Left colon (tissue), 2 donors: Measurements from ENCODE around the gene MEP1A. TPM values are rescaled to one million over a fixed set of nuclear protein-coding genes. Genes with fewer than 3 reads are reported as not detected.
"Not testable (repeated sequence)": the region's sequence is repeated elsewhere in the genome, so short reads cannot be mapped to it uniquely, and the experiment has no call there.

Experiments used
- ATAC-seq: fragments of 200-7000 bp; cut with Tn5 transposase; one replicate; pipeline ENCODE4 v1.9.1; 2020; ENCODE audit warnings: mild to moderate bottlenecking, moderate library complexity
- DNase-seq, 2 donors: peaks; one replicate each; pipeline ENCODE4 v3.0.0-alpha.2; 2020
- intact Hi-C, 2 donors: fragments of 100-400 bp; cut with DNase I in 1 of 2; cut with micrococcal nuclease in 1 of 2; formaldehyde crosslinking; loops; one replicate each; pipeline versions ENCODE4 v1.11.2 to v1.14.0; 2022; cut with DNase I, micrococcal nuclease
- total RNA-seq, 2 donors: library from RNA; stranded (reverse); fragmentation: NEBNext Ultra II Directional; extraction: Animal tissue kit (Norgen Biotek cat#: 25700); gene quantifications; one replicate each; pipeline ENCODE4 v1.2.1, GENCODE V29; 2021
- donor health status: DM: no; HTN: no; CAD: no.
- donor health status: DM: yes; HTN: yes; CAD: no.

Gene MEP1A
- total RNA-seq, 2 donors from 2014 or later: 197 to 412 TPM

- intact Hi-C loops: no loop called here
- peak; percentile 92 for ATAC-seq
- DNase-seq: peak; percentile 20 to 66
Measured at GRCh38 chr6:46815130-46815529, 21.9 kb downstream of the MEP1A start.

DNA sequence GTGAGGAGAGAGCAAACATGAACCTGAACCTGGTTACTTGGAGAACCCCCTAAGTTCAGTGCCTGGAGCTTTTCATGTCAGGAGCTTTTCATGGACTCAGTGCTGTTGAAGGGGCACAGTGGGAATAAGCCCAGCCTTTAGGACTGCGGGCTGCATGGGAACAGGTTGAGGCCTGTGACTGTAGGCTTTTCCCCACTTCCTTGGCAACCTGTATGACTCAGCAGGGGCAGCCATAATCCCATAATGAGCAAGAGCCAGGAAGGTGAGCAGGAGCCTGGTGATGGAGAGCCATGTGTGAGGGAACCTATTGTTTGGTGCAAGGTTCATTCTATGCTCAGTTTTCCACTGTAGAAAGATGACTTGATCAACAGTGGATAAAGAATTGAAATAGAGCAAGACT, 23.4 kb downstream of the MEP1A start:
- intact Hi-C loops: no loop called here
- DNase-seq: no peak
- ATAC-seq: peak; percentile 28

DNA sequence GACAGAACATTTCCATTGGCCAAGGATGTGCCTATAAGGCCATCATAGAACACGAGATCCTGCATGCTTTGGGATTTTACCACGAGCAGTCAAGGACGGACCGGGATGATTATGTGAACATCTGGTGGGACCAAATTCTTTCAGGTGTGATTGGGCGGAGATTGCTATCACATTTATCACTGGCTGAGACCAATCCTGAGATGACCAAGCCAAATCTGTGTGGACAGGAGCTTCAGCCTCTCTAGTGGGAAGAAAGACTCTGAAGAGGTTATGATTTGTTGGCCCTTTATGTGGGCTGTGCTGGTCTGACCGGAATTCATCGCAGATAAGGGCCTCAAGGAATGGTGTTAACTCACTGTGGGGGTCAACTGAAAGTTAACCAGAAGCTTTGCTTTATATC, 26.4 kb downstream of the MEP1A start:
- intact Hi-C loops: no loop called here
- DNase-seq (no peak), ATAC-seq (no peak)

DNA sequence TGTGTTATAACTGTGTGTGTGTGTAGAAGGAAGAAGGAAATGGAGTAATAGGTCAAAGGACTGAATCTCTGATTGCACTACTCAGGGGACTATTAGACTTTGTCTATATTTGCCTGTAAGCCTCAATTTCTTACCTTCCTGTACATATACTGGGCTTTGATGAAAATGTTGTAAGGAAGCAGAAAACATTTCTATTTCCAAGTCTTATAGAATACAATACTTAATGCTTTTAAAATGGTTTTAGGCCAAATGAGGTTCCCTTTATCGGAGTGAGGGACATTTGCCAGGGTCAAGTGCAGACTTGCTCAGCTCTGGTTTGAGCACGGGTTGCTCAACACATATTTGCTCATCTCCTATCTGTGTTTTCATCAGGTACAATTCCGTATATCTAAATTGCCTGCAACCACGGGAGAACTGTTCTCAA, 28.3 kb downstream of the MEP1A start:
- intact Hi-C loops: no loop called here
- ATAC-seq: peak; percentile 89
- DNase-seq: no peak

DNA sequence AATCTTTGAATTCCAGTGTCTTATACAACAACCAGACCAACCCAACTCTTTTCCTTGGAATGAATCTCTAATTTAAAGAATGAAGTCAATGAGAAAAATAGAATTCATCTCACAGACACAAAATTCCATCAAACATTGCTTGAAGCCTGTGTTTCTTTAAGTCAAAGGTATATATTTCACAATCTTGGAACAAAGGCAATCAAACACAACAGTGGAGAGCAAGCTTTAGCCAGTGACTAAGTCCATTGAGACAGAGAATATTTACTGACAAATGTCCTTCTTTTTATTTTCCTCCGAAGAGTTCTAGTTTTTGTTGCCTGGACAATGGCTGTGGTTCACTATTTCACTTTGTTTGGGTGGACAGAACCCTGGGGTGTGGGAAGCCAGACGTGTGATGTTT, 35.8 kb downstream of the MEP1A start:
- ATAC-seq: no peak
- DNase-seq: no peak
- intact Hi-C loops: no loop called here

GRCh38 chr6:46832816-46833215, 39.6 kb downstream of the MEP1A start:
- DNase-seq: no peak
- intact Hi-C loops: no loop called here
- peak; percentile 46 for ATAC-seq

GRCh38 chr6:46834257-46834916, 41.2 kb downstream of the MEP1A start:
- intact Hi-C loops: not testable (repeated sequence)

GRCh38 chr6:46834991-46835390, 41.8 kb downstream of the MEP1A start:
- ATAC-seq, intact Hi-C loops, DNase-seq: not testable (repeated sequence)

More at GRCh38 chr6:46834257-46834916, 41.2 kb downstream of the MEP1A start:
- not testable (repeated sequence) for ATAC-seq, DNase-seq

GRCh38 chr6:46838033-46838432, 44.8 kb downstream of the MEP1A start:
- intact Hi-C loops: no loop called here
- no peak for ATAC-seq
- DNase-seq: no peak

DNA sequence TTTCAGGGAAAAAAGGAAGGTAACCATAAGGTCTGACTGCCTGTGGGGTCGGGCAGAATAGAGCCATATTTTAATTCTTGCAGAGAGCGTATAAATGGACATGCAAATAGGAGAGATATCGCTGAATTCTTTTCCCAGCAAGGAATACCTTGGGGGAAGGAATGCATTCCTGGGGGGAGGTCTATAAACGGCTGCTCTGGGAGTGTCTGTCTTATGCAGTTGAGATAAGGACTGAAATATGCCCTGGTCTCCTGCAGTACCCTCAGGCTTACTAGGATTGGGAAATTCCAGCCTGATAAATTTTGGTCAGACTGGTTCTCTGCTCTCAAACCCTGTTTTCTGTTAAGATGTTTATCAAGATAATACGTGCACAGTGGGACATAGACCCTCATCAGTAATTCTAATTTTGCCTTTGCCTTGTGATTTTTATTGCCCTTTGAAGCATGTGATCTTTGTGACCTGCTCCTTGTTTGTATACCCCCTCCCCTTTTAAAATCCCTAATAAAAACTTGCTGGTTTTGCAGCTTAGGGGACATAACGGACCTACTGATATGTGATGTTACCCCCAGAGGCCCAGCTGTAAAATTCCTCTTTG, 49.2 kb downstream of the MEP1A start:
- intact Hi-C loops: loop anchor here in 1 of 2 donors (10.0 kb wide), 1 partner anchor 472 kb away; no protein-coding TSS in a partner anchor
- not testable (repeated sequence) for DNase-seq, ATAC-seq

DNA sequence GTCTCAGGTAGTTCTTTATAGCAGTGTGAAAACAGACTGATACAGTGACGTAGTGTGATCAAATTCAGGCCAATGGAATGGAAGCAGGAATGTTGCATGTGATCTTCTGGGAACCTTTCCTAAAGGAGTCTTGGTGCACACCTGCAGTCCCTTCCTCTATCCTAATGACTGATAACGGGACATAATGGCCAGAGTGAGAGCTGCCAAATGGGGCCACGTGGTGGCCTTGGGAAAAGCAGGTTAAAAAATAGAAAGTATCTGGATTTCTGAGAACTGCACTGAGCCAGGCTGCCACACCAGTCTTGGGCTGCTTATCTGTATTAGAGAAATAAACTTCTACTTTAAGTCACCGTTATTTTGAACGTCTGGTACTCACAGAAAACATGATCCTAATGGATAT, 51.9 kb downstream of the MEP1A start:
- intact Hi-C loops: loop anchor here in 1 of 2 donors (5.0 to 10.0 kb wide), 2 partner anchors 202 to 470 kb away; no protein-coding TSS in a partner anchor
- no peak for ATAC-seq

GRCh38 chr6:46848684-46849360, 55.6 kb downstream of the MEP1A start:
- DNase-seq: peak; percentile 84 to 93
- intact Hi-C loops: loop anchor here in 1 of 2 donors (5.0 to 10.0 kb wide), 2 partner anchors 198 to 466 kb away; no protein-coding TSS in a partner anchor
- peak; percentile 99 for ATAC-seq

More for the DNA sequence above, 51.9 kb downstream of the MEP1A start:
- no peak for DNase-seq

DNA sequence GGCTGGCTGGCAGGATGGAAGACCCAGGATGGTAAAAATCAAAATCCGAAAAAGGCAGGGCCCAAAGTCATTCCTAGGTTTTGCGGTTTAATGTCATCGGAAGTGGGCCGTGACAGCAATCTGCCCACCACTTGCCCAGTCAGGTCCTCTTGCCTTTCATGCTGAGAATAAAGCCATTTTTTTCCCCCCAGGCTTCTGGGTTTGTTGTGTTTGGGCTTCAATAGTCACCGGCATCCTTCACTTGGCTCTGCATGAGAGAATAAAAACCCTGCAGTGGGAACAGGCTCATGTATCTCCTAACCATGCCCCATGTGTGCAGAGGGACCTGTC, 56.1 kb downstream of the MEP1A start:
- no peak for DNase-seq
- intact Hi-C loops: loop anchor here in 1 of 2 donors (5.0 to 10.0 kb wide), 2 partner anchors 198 to 465 kb away; no protein-coding TSS in a partner anchor
- ATAC-seq: no peak

GRCh38 chr6:46850792-46851191, 57.6 kb downstream of the MEP1A start:
- intact Hi-C loops: no loop called here
- DNase-seq (no peak), ATAC-seq (no peak)

GRCh38 chr6:46851576-46851975, 58.4 kb downstream of the MEP1A start:
- ATAC-seq, intact Hi-C loops: not testable (repeated sequence)

GRCh38 chr6:46855966-46856365, 62.8 kb downstream of the MEP1A start:
- ATAC-seq: peak; percentile 56
- intact Hi-C loops: loop anchor here in 1 of 2 donors (5.0 kb wide), 1 partner anchor 141 kb away; no protein-coding TSS in a partner anchor
- DNase-seq: peak in 1 of 2 donors; percentile 43

More at GRCh38 chr6:46851576-46851975, 58.4 kb downstream of the MEP1A start:
- not testable (repeated sequence) for DNase-seq

DNA sequence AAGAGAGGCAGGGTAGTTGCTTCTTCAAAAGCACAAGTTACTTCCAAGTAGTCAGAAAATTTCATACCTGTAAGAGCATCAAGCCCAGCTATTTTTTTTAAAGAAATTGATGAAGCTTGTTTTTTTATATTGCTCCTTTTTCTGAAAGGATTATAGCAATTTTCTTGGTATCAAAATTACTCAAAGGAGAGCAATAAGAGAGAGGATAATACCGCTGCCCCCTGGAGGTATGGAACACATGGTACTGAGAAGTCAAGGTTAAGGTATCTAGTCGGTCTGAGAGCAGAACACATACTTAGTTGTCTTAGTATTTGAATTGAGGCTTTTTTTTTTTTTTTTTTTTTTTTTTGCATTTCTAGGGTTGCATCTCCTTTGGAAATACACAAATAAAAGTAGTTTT, 69.2 kb downstream of the MEP1A start:
- intact Hi-C loops: no loop called here
- DNase-seq (no peak), ATAC-seq (no peak)

DNA sequence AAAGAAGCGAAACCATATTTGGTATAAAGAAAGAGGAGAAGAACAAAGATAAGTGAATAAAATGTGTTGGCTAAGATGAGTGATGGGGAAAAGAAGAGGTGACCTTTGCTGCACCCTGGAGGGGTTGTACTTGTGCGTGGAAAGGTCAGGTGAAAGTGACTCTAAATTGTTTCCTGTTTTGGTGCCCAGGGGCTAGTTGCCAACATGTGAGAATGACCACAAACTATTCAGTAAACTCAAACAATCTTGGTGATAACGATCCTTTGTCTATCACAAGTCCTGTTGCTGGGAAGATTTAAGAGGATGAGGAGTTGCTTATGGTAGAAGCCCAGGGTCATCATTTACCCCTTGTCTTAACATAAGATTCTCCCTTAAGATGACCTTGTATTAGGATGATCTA, 70.6 kb downstream of the MEP1A start:
- DNase-seq (no peak), ATAC-seq (no peak)
- intact Hi-C loops: no loop called here

GRCh38 chr6:46865221-46865620, 72.0 kb downstream of the MEP1A start:
- intact Hi-C loops: no loop called here
- DNase-seq (no peak), ATAC-seq (no peak)

DNA sequence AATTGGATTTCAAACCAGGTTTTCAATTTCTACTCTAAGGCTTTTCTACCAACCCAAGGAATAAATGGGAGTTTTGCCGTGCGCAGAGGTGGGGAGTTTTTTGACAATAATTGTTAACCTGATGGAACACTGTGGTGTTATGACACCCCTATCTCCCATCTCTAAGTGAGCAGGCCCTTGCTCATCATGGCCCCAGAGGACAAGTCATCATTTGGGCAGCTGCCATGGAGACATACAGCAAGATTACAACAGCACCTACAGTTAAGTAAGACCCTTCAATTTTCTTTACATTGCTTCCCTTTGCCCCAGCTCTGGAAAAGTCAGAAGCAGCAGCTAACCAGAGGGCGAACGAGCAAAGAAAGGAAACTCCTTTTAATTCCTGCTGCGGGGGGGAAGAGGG, 74.2 kb downstream of the MEP1A start:
- ATAC-seq (no peak), DNase-seq (no peak)
- intact Hi-C loops: no loop called here
